ENCODE measurements around the gene GRK5.

Gene GRK5

DNA sequence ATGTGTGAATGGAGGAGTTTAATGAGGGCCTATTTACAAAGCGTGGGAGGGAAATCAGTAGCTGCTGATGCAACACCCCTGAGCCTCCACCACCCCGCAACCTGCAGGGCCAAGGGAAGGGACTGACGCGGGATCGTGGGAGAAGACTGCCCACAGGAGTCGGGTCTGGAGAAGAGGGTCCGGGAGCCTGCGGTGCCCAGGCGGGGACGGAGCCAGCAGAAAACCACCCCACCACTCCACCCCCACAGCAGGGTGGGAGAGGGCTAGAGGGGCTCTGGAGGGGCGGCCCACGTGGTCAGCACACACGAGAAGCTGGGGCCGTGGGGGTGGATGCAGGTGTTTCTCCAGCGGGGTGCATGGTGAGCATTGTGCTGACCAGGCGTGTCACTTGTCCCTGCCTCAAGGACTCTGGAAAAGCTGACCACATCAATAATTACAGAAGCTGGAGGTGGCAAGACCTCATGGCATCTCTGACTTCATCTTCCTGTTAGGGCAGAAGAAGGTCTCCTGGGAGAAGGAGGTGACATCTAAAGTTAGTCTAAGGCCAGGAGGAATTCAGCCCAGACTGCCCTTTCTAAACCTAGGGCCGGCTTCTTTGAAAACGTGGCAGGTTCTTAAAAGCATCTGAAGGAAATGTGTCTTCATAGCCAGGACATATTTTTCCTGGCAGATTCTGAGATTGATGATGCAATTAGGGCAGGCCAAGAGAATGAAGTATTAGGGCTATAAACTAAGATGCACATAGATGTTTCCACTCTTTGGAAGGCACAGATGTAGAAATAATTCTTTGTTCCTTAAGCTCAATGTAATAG is 184.3 kb downstream of the GRK5 start:
- DNase-seq, result no peak

DNA sequence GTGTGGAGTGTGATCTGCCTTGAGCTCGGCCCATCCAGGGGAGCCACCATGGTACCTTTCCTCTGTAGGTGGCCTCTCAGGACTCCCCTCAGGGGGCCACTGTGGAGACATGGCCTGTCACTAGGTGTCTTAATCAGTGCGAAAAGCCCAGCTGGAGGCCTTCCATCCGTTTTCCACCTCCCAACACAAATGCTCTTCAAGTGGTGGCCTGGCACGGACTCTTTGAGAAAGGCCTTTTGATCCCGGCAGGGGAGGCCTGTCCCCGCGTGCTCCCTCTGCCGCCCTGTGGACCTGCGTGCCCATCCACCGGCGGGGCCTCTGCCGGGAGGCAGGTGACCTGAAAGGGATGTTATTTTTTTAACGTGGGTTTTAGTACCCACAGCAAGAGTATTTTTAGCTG is 185.6 kb downstream of the GRK5 start:
- DNase-seq, result no peak

DNA sequence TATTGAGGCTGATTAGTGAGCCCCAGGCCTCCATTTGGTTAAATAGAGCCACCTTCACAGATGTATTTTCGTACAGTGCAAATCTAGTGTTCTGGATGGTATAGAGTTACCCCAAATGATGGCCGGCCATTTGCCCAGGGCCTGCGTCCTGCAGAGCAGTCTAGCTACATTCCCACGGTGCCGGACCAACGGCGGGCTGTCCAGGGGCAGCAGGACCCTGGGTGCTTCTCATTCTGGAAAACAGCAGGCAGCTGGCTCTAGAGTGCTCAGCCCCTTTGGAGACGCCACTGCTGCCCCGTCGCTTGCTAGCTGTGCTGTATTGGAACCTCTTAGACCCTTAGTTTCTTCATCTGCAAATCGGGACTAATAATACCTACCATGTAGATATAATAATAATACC is 186.1 kb downstream of the GRK5 start:
- no peak for DNase-seq

DNA sequence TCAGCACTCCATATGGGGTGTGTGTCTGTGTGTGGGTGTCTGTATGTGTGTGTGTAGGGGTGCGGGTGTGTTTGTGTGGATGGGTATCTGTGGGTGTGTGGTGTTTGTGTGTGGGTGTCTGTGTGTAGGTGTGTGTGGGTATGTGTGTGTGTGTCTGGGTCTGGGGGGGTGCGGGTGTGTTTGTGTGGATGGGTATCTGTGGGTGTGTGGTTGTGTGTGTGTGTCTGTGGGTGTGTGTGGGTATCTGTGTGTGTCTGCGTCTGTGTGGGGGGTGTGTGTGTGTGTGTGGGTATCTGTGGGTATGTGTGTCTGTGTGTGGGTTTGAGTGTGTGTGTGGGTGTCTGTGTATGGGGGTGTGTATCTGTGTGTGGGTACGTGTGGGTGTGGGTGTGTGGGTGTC is 186.5 kb downstream of the GRK5 start:
- no peak for DNase-seq

DNA sequence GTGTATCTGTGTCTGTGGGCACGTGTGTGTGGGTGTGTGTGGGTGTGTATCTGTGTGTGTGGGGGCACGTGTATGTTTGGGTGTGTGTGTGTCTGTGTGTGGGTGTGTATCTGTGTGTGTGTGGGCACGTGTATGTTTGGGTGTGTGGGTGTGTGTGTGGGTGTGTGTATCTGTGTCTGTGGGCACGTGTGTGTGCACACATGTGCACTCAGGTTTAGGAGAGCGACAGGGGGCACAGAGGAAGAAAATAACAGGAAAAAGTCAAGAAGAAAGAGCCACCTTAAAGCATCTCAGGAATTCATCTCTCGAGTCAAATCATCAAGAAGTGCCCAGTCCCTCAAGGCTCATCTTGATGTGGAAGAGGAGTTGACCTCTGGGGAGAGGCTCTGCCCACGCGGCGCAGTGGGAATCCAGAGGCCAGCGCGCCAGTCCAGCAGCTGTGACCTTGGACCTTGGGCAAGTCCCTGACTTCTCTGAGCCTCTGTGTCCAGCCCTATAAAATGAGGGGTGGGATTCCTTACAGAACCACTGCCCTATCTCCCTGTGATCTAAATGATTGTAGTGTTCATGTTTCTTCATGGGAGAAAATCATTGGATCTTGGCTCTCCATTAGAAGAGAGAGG is 187.4 kb downstream of the GRK5 start:
- no peak for DNase-seq

DNA sequence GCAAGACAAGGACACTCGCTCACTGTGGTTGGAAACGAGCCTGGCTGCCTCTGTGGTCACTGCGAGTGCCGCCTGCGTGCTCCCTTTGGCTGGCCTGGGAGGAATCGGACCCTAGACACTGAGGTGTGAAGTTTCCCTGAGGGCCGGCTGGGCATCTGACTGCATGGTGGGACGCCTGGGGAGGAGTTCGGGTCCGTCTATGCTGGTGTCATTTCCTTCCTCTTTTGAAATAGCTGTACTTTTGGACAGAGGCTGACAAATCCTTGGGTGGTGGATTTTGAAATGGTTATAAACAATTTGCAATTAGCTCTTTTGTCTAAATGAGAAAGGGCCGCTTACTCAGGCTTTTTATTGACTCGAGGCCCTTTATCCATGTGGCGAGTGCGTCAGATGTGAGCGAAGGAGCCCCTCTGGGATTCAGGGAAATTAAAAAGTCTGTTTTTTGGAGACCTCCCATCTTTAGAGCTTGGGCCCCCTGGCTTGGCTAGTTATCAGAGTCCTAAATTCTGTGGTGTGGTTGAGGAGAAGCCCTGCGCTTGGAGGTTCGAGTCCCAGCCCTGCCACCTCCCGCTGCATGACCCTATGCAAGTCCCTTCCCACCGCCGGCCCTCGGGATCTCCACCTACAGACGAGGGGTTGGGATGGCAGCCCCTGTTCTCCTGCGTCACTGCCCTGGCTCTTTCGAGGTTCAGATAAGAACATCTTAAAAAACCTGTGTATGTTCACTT is 188.1 kb downstream of the GRK5 start:
- DNase-seq, result no peak

DNA sequence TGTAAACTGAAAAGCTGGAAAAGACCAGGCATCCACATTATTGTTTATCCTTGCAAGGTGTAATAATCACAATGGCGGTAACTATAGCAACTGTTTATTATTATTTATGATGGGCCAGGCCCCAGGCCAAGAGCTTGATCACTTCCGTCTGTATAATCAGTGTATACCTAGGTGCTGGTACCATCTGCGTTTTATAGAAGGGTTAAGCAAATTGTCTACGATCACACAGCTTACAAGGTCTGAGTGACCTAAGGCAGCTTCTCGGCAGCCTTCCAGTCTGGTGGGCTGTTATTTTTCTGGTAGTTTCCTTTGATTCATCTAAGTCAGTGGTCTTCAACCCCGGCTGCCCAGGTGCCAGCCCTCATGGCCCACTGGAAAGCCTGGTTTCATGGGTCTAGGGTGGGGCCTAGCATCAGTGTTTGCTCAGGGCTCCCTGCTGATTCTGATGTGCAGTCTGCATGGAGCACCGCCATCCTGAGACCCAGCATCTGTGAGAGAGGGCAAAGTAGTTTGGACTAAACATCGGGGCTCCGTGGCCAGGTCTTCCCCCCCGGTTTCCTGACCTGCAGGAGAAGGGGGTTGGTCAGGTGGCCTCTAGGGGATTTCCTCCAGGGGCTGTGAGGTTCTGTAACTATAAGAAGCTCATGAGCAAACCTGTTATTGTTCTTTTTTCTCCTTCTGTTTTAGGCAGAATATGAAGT is 188.8 kb downstream of the GRK5 start:
- DNase-seq, result no peak

DNA sequence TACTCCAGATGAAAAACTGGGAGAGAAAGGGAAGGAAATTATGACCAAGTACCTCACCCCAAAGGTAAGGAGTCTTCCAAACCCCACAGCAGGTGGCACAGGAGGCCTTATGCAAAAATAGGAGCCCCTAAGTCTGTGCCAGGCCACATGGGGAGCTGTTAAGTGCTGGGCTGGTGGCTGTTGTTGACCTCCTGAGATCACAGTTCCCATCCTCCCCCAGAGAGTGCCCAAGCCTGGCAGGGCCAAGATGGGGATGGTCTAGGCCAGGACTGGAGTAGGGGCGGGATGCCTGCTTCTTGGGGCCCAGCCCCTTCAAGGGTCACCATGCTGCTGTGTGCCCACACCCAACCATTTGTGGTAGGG is 189.3 kb downstream of the GRK5 start:
- DNase-seq, result no peak

DNA sequence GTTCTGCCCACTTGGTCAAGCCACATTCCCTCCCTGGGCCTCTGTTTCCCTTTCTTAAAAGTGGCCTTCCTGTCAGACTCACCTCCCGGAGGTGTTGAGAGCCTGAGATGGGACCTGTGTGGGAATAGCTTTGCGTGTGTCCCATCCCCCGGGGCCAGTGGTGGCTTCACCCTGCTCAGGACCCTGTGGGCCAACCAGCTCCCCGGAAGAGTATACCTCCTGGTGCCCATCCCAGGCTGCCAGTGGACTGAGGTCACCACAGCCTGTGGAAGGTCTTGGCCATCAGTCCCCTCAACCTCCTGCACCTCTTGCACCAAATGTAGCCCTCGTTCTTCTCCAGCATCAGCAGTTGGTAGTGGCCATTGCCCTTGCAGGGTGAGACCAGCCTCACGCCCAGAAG is 190.0 kb downstream of the GRK5 start:
- DNase-seq, result no peak

DNA sequence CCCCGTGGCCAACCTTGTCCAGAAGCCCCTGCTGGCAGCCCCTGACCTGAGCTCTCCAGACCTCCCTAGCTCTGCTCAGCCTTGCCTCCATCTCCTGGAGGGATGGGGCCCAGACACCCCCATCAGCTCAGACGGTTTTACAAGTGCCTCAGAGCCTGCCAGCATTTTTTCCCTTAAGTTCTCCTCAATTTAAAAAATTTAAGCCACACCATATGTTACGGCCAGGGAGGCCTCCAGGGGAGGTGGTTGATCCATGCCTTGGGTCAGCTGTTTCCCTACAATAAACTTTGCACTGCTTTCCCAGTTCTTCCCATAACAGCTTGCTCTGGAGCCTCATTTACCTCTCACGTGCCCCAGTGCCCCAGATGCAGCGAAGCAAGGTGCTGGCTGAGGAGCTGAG is 191.6 kb downstream of the GRK5 start:
- DNase-seq, result no peak

DNA sequence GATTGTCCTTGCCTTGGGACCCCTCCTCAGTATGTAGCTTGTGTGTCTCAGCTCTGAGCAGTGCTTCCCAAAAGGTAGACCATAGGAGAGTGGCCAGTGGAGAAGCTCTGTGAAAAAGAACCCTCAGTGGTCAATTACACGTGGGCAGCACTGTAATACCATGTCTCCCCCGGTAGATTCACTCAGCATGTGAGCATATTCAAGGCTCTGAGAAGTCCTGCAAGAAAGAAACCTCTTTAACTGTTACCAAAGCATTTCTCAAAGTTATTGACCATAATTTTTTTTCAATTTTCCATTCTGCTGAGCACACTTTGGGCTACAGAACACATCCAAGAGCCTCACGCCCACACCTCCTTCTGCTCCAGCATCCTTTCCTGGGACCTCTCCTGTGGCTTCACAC is 192.1 kb downstream of the GRK5 start:
- DNase-seq, result no peak

DNA sequence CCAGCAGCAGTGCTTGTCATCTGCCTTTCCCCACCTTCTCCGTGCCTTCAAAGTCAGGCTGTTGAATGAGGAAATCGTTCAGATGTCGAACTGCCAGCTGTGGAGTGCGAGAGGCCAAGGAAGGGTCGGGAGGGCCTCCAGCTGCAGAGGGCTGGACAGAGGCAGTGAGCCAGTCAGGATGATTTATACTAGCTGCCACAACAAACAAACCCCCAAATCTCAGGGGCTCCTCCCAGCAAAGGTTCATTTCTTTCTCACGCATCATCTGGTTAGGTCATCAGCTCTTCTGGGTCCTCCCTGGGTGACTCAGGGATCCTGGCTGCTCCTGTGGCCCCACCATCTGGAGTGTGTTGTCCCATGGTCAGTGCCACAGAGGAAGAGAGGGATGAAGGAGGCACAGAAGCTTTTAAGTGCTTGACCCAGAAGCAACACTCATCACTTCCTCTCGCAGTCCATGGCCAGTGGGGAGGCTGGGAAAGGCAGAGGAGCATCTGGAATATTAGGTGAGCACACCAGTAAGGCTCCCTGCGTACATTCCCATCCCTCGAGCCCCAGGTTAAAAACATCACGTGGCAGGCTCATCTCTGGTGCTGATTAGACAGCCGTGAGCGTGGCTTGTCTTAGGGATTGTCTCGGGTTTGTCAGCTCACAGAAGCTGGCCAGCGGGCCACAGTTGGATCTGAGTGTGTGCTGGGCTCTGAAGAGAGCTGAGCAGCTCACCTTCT is 194.5 kb downstream of the GRK5 start:
- DNase-seq, result no peak

DNA sequence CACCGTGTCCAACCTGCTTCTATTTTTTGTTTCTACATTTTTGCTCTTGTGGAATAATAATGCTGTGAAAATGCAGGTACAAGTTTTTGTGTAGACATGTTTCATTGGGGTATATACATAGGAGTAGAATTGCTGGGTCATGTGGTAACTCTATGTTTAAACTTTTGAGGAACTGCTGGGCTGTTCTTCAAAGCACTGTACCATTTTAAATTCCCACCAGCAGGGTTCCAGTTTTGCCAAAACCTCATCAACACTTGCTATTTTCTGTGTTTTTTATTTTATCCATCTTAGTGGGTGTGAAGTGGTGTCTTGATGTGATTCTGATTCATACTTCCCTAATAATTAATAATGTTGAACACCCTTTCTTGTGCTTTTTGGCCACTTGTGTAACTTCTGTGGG is 196.6 kb downstream of the GRK5 start:
- DNase-seq, result no peak

DNA sequence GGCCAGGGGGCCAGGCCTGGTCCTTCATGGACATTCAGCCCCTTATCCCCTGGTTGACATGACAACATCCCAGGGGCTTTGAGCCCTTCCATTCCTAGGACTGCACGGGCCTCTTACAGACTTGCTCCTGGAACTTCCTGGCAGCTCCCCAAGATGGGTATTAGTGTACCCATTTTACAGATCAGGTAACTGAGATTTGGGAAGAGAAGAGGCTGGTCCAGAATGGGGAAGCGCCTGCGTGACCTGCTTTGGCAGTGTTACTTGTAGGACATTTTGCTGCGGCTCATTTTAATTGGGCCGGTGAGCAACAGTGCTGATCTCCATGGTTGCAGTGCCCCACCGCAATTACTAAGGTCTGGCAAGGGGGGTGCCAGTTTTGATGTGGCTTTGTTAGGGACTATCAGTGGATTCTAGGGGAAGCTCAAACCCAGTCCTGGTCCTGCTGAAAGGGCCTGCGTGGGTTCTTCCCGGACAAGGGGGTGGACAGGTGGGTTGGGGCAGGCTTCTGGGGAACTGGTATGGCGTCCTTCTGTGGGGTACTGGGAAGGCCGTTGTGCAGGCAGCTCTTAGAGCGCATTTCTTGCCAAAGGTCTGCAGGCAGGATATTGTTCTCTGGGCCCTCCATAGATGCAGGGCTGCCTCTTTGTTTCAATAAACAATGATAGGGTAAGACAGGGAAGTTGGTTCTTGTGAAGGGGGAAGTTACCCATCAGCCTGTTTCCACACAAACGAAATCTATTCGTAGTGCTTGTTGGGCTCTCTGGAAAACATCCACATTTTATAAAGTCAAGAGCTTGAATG is 197.5 kb downstream of the GRK5 start:
- DNase-seq, result no peak

DNA sequence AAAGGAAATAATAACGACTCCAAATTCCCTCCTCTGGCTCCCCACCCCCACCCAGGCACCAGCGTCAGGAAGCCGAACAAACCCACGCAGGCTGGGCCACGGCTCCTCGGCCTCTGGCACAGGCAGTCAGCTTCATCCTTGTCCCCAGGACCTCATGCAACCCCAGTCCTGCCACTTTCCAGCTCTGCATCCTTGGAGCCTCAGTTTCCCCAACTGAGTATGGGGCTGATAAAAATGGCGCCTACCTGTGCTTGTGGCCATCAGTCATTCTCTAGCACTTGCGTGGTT is 198.1 kb downstream of the GRK5 start:
- no peak for DNase-seq

DNA sequence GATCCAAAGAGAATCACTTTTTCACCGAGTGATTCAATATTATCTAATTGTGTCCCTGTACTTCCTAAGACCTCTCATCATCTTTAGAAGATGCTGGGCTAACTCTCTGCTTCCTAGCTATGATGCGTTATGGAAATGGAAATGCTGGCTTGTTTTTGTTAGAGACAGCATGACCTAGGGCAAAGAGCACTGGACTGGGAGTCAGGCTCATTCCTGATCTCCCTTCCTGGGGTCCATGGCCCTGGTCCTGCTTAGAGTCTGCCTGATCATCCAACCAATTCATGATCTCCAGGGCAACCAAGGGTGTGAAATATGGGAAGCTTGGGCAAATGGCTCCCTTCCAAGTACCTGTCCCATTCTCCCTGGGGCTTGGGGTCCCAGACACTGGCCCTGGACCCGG is 198.8 kb downstream of the GRK5 start:
- DNase-seq, result no peak

DNA sequence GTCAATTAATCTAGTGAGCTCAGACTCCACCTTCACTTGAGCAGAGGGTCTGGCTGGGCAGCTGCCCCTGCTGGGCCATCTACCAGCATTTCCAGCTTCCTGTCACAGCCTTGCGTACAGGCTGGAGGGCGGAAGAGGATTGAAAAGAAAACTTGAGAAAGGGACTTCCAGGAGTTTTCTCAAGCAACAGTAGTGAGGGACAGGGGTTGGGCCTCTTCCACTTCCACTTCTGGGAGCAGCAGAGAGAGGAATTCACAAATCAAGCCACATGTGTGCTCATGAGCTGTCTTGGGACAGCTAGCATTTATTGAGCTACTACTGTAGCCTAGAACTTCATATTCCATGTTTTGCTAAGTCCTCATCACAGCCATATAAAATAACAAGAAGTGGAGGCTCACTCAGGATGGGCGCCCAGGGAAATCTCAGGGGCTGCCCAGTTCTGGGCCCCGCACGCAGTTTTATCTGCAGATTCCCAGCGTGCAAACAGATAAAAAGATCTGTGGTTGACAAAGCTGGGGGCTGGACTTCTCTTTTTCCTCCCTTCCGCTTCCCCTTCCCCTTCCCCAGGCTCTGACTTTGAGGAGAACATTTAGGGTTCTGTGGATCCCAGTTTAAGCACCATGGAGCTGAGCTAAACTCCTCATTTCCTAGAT is 199.4 kb downstream of the GRK5 start:
- DNase-seq, result no peak

DNA sequence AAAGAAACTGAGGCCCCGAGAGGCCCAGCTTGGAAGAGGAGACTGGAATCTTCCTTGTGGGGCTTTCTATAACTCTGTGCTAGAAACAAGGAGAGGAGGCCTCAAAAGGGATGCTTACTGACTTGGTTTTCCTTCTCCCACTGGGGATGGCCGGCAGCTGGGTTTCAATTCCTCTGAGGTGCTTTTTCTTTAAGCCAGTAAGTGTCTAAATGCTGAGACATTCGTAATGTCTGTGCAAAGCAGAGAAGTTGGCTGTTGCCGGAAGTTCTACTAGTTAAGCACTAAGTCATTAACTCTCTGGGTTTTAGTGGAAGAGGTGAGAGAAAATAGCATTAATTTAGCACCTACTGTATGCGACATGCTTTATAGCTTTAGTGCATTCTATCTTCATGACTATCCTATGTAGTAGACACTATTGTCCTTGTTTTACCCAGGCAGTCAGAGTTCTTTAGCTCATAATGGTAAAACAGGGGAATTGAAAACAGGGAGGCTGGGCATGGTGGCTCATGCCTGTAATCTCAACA is 199.9 kb downstream of the GRK5 start:
- no peak for DNase-seq

DNA sequence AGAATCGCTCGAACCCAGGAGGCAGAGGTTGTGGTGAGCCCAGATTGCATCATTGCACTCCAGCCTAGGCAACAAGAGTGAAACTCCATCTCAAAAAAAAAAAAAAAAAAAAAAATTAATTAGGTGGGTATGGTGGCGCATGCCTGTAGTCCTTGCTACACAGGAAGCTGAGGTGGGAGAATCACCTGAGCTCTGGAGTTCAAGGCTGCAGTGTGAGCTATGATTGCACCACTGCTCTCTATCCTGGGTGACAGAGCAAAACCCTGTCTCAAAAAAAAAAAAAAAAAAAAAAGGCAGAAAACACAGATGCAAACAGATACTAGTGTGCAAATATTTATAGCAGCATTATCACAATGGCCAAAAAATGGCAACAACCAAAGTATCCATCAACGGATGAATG is 200.7 kb downstream of the GRK5 start:
- DNase-seq, result no peak

DNA sequence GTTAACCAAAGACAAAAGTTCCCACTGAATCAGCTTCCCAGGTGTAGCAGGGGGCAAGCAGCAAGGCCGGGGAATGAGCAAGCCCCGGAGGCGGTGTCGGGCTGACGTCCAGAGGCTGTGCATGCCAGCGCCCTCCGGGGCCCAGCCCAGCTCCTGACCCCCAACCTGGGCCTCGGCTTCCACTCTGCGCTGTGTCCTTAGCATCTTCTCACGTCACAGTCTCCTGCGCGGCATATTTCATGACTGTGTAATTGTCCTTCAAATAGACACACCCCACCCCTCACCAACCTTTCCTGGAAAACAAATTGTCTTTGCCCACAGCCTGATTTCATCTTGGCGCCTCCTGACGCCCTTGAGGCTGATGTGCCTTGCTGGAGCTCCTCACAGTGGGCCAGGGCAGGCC is 201.6 kb downstream of the GRK5 start:
- no peak for DNase-seq

DNA sequence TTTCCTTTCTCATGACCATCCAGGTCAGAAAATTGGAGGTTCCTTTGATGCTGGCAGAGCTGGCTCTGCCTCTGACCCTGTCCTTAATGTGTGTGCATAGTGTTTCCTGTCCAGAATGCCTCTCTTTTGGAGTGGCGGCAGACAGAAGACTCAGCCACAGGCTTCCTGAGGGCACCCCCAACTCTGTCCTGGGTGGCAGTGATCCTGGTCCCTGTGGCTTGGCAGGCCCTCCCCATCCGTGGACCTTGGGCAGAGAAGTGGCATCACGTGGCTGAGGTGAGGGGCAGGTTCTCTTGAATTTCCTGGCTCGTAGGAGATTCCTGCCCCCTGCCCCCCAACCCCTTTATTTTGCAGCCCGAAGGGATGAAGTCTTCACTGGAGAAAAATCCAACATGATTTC is 202.0 kb downstream of the GRK5 start:
- DNase-seq, result no peak

DNA sequence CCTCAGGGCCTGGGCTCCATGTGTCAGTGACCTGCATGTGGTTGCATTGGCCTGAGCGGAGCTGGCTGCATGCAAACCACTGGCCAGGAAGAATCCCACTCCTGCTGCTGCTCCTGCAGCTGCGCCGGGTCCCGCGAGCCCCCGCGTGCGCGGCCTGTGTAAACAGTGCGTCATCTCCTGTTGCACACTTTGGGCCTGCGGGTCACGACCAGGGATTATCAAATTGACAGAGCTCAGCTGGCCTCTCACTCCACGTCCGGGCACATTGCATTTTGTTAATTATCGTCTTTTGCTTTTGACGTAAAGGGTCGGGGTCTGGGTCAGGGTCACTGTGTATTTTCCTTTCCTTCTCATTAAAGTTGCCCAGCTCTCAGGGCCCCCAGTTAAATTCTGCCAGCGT is 202.5 kb downstream of the GRK5 start:
- DNase-seq, result no peak

All from activated naive CD4-positive, alpha-beta T cell (primary cell).